DMS53 (cell line): ENCODE measurements around the gene TJAP1.
"Not testable (repeated sequence)": the region's sequence is repeated elsewhere in the genome, so short reads cannot be mapped to it uniquely, and the experiment has no call there.

Experiments used
- DNase-seq: peaks from one replicate; lab custom pipeline; 2025; lab: John Stamatoyannopoulos, UW

TJAP1 gene

DNA sequence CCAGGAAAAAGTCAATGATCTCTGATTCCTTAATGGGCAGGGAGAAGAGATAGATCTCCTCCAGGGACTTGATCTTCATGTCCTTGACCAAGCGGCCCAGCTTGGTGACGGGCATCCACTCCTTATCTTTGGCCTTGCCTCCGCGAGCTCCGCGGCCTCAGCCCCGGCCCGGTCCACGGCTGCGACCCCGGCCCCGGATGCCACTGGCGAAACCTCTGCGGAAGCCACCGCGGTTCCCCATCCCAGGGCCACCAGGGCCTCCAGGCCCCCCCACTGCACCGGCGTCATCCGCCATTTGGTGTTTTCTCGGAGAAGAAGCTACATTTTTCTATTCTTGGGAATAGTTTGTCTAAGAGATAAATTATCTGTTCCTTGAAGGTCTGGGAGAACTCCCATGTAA is 62.0 kb downstream of the TJAP1 start:
- not testable (repeated sequence) for DNase-seq

DNA sequence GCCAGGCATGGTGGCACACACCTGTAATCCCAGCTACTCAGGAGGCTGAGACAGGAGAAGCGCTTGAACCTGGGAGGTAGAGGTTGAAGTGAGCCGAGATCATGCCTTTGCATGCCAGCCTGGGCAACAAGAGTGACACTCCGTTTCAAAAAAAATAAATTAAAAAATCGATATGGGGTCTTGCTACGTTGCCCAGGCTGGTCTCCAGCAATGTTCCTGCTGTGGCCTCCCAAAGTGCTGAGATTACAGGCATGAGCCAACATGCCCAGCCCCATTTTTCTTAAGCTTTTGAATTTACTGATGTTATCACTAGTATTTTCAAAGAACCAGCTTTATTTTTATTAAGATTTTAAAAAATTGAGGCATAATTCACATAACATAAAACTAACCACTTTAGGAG is 63.1 kb downstream of the TJAP1 start:
- no peak for DNase-seq

DNA sequence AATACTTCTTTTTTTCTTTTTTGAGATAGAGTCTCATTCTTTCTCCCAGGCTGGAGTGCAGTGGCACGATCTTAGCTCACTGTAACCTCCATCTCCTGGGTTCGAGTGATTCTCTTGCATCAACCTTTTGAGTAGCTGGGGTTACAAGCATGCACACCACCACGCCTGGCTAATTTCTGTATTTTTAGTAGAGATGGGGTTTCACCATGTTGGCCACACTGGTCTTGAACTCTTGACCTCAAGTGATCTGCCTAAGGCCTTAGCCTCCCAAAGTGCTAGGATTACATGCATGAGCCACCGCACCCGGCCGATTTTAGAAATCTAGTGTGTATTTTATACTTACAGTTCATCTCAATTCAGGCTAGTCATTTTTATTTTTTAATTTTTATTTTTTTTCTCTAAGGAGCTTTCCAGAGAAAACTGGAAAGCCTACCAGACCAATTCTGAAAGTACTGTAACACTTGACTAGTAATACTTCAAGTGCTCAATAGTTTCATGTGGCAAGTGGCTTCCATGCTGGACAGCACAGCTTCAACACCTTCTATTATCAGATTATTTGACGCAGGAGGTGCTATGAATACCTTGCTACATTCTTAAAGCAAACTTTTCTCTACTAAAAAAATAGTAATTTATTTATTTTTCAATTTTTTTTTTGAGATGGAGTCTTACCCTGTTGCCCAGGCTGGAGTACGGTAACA is 64.6 kb downstream of the TJAP1 start:
- DNase-seq: no peak

DNA sequence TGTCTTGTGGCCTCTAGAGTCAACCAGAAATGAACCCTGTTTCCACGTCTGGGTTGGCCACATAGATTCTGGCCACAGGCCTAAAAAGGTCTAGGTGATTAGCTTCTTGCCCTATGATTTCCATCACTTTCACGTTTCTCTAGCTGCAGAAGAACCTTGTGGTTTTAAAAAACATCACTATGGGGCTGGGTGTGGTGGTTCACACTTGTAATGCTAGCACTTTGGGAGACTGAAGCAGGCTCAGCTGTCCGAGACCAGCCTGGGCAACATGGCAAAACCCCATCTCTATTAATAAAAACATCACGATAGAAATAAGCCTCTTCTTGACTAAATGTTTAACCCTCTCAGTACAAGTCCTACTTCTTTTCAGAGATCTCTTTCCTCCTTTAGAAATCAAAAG is 67.1 kb downstream of the TJAP1 start:
- no peak for DNase-seq

DNA sequence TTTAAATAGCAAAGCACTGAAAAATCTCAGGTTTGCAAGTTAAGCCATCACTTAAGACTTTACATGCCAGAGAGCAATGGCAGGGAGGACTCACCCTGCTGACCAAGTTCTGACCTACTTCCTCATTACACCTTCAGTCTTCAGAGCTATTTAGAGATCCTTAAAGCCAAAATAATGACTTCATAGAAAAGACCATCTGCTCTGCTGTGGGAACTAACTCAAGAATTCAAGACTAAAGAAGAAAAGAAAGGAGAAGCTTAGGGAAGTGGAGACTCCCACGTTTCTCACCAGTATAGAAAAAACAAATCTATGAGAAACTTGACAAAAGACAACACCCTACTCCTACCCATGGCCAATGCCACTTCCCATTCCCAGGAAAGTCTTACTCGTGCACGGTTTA is 69.9 kb downstream of the TJAP1 start:
- no peak for DNase-seq
